ENCODE measurements around the gene RGS9BP. TPM values are rescaled to one million over a fixed set of nuclear protein-coding genes. Genes with fewer than 3 reads are reported as not detected.

Gene RGS9BP
- total and polyA plus RNA-seq, 10 of the 15 experiments (the other 5 are each of a cell fraction or from before 2014, with no cell fraction given), result 0.01 to 0.10 (median 0.05) TPM; not detected in 6

DNA sequence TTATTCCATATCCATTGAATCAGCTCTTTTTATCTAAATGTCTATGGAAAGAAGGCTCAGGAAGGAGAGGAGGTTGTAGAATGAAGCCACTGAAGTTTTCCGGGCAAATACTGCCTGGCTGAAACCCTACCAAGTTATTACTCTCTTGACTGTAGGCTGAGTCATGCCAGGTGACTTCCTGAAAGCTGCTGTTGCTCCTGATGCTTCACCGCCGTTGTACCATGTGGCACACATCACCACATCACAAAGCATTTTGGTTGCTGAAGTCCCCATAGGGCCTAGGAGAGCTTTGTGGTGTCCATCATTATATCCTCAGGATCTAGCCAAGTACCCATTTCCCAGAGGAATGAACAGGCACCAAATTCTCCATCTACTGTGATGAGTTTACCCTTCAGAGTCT lies 32.8 kb downstream of the RGS9BP start:
- Histone ChIP-seq H3K79me2 (ENCODE audit: control insufficient read depth, insufficient read depth, low read length) (peaks cover 2% of the 10 kb centered on the region), H3K27me3 (replicated peaks in 1 of 2; ENCODE audit: control insufficient read depth in 2 of 2, insufficient read depth in 2 of 2, low read length in 1 of 2) (no peaks in the 10 kb centered on the region), H3K27ac (ENCODE audit: control insufficient read depth, insufficient read depth) (no peak overlapping the region), H3K9me3 (replicated peaks; ENCODE audit: control insufficient read depth, insufficient read depth, low read length) (peaks cover 1% of the 10 kb centered on the region), H3K9ac (ENCODE audit: control insufficient read depth, insufficient read depth, low read length) (no peak overlapping the region), H3K36me3 (ENCODE audit: control insufficient read depth in 2 of 2, insufficient read depth in 2 of 2, low read length in 1 of 2) (peaks cover 0 to 16% of the 10 kb centered on the region in 2 experiments; a peak in 3 of 4 replicates), H3K4me3 (no peak overlapping the region), H2AFZ (ENCODE audit: control insufficient read depth, low read depth, low read length) (no peak overlapping the region), H3K4me2 (ENCODE audit: control insufficient read depth, insufficient read depth) (no peak overlapping the region), H3K4me1 (ENCODE audit: control insufficient read depth, insufficient read depth, low read length) (no peaks in the 10 kb centered on the region), H4K20me1 (ENCODE audit: control insufficient read depth, insufficient read depth) (no peaks in the 10 kb centered on the region; the same call in 1 of the 2 replicates)
- RAD21 ChIA-PET (ENCODE audit: unreplicated experiment), result no interaction called here
- in situ Hi-C loops (cut with MboI), result no loop called here
- SMC1A ChIA-PET (ENCODE audit: uncharacterized antibody, unreplicated experiment), result interaction anchor here (0.6 kb wide), 1 partner anchor 1694 kb away, joined by 3 read pairs; no protein-coding TSS in a partner anchor
- 57% methylated on average over 3 of the region's 3 CpGs for WGBS (ENCODE audit: insufficient coverage, insufficient replicate concordance, low lambda C conversion rate, missing lambda C conversion rate)
- CTCF ChIA-PET, result no interaction called here
- TF ChIP-seq YBX1 (IDR thresholded peaks at IDR 0.05) (no peak), MEF2A (IDR thresholded peaks at IDR 0.05; ENCODE audit: insufficient read depth, low read depth, low read length) (no peak), ZNF207 (IDR thresholded peaks at IDR 0.05; ENCODE audit: borderline replicate concordance) (no peak), RB1 (IDR thresholded peaks at IDR 0.05; ENCODE audit: borderline replicate concordance) (no peak), ATF7 (IDR thresholded peaks at IDR 0.05; ENCODE audit: low read depth) (no peak), IRF4 (IDR thresholded peaks at IDR 0.05; ENCODE audit: low read depth, low read length) (no peak), DPF2 (IDR thresholded peaks at IDR 0.05) (no peak), ZBTB33 (IDR thresholded peaks at IDR 0.05) (no peak), PKNOX1 (IDR thresholded peaks at IDR 0.05) (no peak), BHLHE40 (IDR thresholded peaks at IDR 0.05; ENCODE audit: borderline replicate concordance in 1 of 2, low read depth in 2 of 2, low read length in 1 of 2) (no peak)
- TF ChIP-seq, protein P1, sequence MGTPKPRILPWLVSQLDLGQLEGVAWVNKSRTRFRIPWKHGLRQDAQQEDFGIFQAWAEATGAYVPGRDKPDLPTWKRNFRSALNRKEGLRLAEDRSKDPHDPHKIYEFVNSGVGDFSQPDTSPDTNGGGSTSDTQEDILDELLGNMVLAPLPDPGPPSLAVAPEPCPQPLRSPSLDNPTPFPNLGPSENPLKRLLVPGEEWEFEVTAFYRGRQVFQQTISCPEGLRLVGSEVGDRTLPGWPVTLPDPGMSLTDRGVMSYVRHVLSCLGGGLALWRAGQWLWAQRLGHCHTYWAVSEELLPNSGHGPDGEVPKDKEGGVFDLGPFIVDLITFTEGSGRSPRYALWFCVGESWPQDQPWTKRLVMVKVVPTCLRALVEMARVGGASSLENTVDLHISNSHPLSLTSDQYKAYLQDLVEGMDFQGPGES (IDR thresholded peaks at IDR 0.05), result no peak
- no TSS peak for BruUV-seq (replicated peaks)
- intact Hi-C loops (cut with micrococcal nuclease; ENCODE audit: unreplicated experiment), result no loop called here
- FAIRE-seq (no peak), ATAC-seq (no peak), DNase-seq (ENCODE audit: low read depth, low spot score) (no peak)
- POLR2A ChIA-PET, result interaction anchor here (0.6 kb wide), 1 partner anchor 21 kb away, joined by 4 read pairs; no protein-coding TSS in a partner anchor
